ENCODE measurements around the gene C20orf141. TPM values are rescaled to one million over a fixed set of nuclear protein-coding genes. Genes with fewer than 3 reads are reported as not detected.
A peak's percentile ranks its signal among the peaks of the same experiment; 100 is the strongest.
"Not testable (repeated sequence)": the region's sequence is repeated elsewhere in the genome, so short reads cannot be mapped to it uniquely, and the experiment has no call there.

The C20orf141 gene, protein sequence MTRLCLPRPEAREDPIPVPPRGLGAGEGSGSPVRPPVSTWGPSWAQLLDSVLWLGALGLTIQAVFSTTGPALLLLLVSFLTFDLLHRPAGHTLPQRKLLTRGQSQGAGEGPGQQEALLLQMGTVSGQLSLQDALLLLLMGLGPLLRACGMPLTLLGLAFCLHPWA
- total RNA-seq = not detected
- polyA plus RNA-seq = under 1 TPM in 1 of 3 donors, not detected in 2; 0.15 TPM

- no peak for DNase-seq
- Histone ChIP-seq H3K4me1 (peaks cover 0 to 6% (median 0%) of the 10 kb centered on the region in 4 donors), H3K27ac (no peak within 1 kb of the TSS), H3K4me3 (no peak within 1 kb of the TSS), H3K9me3 (peaks cover 0 to 9% (median 0%) of the 10 kb centered on the region in 4 donors), H3K36me3 (no peaks in the 10 kb centered on the region), H3K27me3 (peaks cover 0 to 39% (median 15%) of the 10 kb centered on the region in 3 donors)
- 36 to 50% methylated on average over 5 of the region's 5 CpGs for WGBS, 2 donors
- intact Hi-C loops (cut with DNase I) = no loop called here
- TF ChIP-seq, protein P1, sequence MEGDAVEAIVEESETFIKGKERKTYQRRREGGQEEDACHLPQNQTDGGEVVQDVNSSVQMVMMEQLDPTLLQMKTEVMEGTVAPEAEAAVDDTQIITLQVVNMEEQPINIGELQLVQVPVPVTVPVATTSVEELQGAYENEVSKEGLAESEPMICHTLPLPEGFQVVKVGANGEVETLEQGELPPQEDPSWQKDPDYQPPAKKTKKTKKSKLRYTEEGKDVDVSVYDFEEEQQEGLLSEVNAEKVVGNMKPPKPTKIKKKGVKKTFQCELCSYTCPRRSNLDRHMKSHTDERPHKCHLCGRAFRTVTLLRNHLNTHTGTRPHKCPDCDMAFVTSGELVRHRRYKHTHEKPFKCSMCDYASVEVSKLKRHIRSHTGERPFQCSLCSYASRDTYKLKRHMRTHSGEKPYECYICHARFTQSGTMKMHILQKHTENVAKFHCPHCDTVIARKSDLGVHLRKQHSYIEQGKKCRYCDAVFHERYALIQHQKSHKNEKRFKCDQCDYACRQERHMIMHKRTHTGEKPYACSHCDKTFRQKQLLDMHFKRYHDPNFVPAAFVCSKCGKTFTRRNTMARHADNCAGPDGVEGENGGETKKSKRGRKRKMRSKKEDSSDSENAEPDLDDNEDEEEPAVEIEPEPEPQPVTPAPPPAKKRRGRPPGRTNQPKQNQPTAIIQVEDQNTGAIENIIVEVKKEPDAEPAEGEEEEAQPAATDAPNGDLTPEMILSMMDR (IDR thresholded peaks at IDR 0.05) = no peak
- peak in 1 of 4 donors; percentile 47 for TF ChIP-seq POLR2AphosphoS5 (IDR thresholded peaks at IDR 0.05)
Observed at GRCh38 chr20:2814587-2815051, at the start of gene C20orf141. C20orf141 (plus strand) TSS chr20:2814987; CDS start chr20:2815185, 198 bp downstream.

- 38 to 62% methylated on average over 15 of the region's 15 CpGs for WGBS, 2 donors
- no peak overlapping the region for H3K27ac ChIP-seq
- H3K36me3 ChIP-seq = no peaks in the 10 kb centered on the region
- TF ChIP-seq, protein P1 (IDR thresholded peaks at IDR 0.05) = no peak
- TF ChIP-seq EP300 (IDR thresholded peaks at IDR 0.05) (no peak), POLR2AphosphoS5 (IDR thresholded peaks at IDR 0.05) (no peak), POLR2A (IDR thresholded peaks at IDR 0.05) (no peak)
- intact Hi-C loops (cut with DNase I) = no loop called here
- H3K4me3 ChIP-seq = no peak overlapping the region
- H3K27me3 ChIP-seq = peaks cover 0 to 62% (median 22%) of the 10 kb centered on the region in 3 donors
- H3K9me3 ChIP-seq = no peaks in the 10 kb centered on the region
- no peak for DNase-seq
- H3K4me1 ChIP-seq = peaks cover 0 to 13% (median 10%) of the 10 kb centered on the region in 4 donors
Observed at GRCh38 chr20:2767768-2768631, 46.8 kb upstream of the C20orf141 start.

DNA sequence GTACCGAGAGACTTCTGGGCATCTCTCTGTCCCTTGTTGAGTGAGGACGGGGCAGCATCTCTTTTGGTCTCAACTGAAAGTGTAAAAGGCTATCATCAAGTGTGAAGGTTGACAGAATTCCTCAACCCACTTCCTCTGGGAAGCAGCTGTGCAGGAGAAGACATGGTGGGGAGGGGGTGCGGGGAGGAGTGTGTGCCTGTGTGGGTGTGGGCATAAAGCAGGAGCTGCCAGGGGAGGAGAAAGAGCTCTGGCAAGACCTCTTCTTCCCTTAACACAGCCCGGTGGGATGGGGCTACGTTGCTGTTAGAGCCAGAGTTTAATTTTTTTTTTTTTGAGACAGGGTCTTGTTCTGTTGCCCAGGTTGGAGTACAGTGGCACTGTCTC lies 46.2 kb upstream of the C20orf141 start:
- TF ChIP-seq POLR2A (IDR thresholded peaks at IDR 0.05) = no peak
- TF ChIP-seq EP300 (IDR thresholded peaks at IDR 0.05) = no peak
- TF ChIP-seq, protein P1 (IDR thresholded peaks at IDR 0.05) = no peak
- no peak for TF ChIP-seq POLR2AphosphoS5 (IDR thresholded peaks at IDR 0.05)
- no peaks in the 10 kb centered on the region for H3K9me3 ChIP-seq
- no peak for DNase-seq
- H3K27me3 ChIP-seq = peaks cover 0 to 61% (median 22%) of the 10 kb centered on the region in 3 donors
- H3K27ac ChIP-seq = no peak overlapping the region
- no peak overlapping the region for H3K4me3 ChIP-seq
- no peaks in the 10 kb centered on the region for H3K36me3 ChIP-seq
- peaks cover 0 to 13% (median 10%) of the 10 kb centered on the region in 4 donors for H3K4me1 ChIP-seq
- intact Hi-C loops (cut with DNase I) = no loop called here
- 75 to 83% methylated on average over 5 of the region's 5 CpGs for WGBS, 2 donors

- H3K27ac ChIP-seq; H3K9me3 ChIP-seq; H3K4me3 ChIP-seq; intact Hi-C loops (cut with DNase I); H3K36me3 ChIP-seq; DNase-seq: not testable (repeated sequence)
- H3K4me1 ChIP-seq = peaks cover 0 to 13% (median 10%) of the 10 kb centered on the region in 4 donors
- 94 to 95% methylated on average over 12 of the region's 12 CpGs for WGBS, 2 donors
- peaks cover 0 to 46% (median 12%) of the 10 kb centered on the region in 3 donors for H3K27me3 ChIP-seq
Observed at GRCh38 chr20:2770091-2770490, 44.7 kb upstream of the C20orf141 start.

GRCh38 chr20:2771631-2772080 lies 43.1 kb upstream of the C20orf141 start:
- TF ChIP-seq POLR2AphosphoS5 (IDR thresholded peaks at IDR 0.05) = no peak
- TF ChIP-seq POLR2A (IDR thresholded peaks at IDR 0.05) = no peak
- no peak for DNase-seq
- Histone ChIP-seq H3K9me3 (peaks cover 0 to 3% (median 1%) of the 10 kb centered on the region in 4 donors), H3K27me3 (peaks cover 0 to 36% (median 0%) of the 10 kb centered on the region in 3 donors), H3K36me3 (no peaks in the 10 kb centered on the region), H3K4me1 (peaks cover 0 to 13% (median 10%) of the 10 kb centered on the region in 4 donors), H3K4me3 (no peak overlapping the region), H3K27ac (no peak overlapping the region)
- 52 to 79% methylated on average over 12 of the region's 12 CpGs for WGBS, 2 donors
- intact Hi-C loops (cut with DNase I) = no loop called here
